ENCODE measurements around the gene LCOR.

The LCOR gene

GRCh38 chr10:97002670-97003069 lies 170.6 kb downstream of the LCOR start:
- peaks cover 0 to 1% of the 10 kb centered on the region in 2 experiments for H3K36me3 ChIP-seq (ENCODE audit: control insufficient read depth in 1 of 2, insufficient read depth in 2 of 2, low read depth in 1 of 2, low read length in 2 of 2)
- no peak overlapping the region for H4K8ac ChIP-seq (ENCODE audit: low read length)
- H3K9me3 ChIP-seq (ENCODE audit: control insufficient read depth, low read length) = peaks cover 13% of the 10 kb centered on the region
- H3K27me3 ChIP-seq (ENCODE audit: control insufficient read depth in 1 of 2, insufficient read depth in 1 of 2, low read length in 2 of 2) = peaks cover 4 to 5% of the 10 kb centered on the region in 2 experiments
- H3K23ac ChIP-seq (ENCODE audit: low read length in 2 of 2) = no peak overlapping the region
- H3K4me3 ChIP-seq (ENCODE audit: insufficient read depth in 1 of 2, low read depth in 1 of 2, low read length in 2 of 2) = no peak overlapping the region
- H3K4me1 ChIP-seq (ENCODE audit: control insufficient read depth, insufficient read depth, low read depth, low read length) = peaks cover 16% of the 10 kb centered on the region
- no peak overlapping the region for H3K14ac ChIP-seq (ENCODE audit: low read length in 2 of 2)
- H2BK5ac ChIP-seq (ENCODE audit: low read depth, low read length, poor library complexity, severe bottlenecking) = no peak overlapping the region
- no peak overlapping the region for H3K4ac ChIP-seq (ENCODE audit: low read depth in 1 of 2, low read length in 2 of 2)
- no peak overlapping the region for H2AK5ac ChIP-seq (ENCODE audit: low read length, severe bottlenecking)
- no peak overlapping the region for H3K4me2 ChIP-seq (ENCODE audit: low read length, poor library complexity, severe bottlenecking)
- no peak for DNase-seq
- no peaks in the 10 kb centered on the region for H3K79me1 ChIP-seq (replicated peaks; ENCODE audit: low read length, poor library complexity, severe bottlenecking)
- H4K91ac ChIP-seq (ENCODE audit: low read length) = no peak overlapping the region
- WGBS = 91% methylated on average over 16 of the region's 16 CpGs
- no peak overlapping the region for H3K9ac ChIP-seq (ENCODE audit: low read length)
- H2BK12ac ChIP-seq (ENCODE audit: low read length in 2 of 2) = no peak overlapping the region
- no peak overlapping the region for H3K18ac ChIP-seq (ENCODE audit: low read depth in 1 of 2, low read length in 2 of 2)
- no peak overlapping the region for H2BK120ac ChIP-seq (ENCODE audit: low read depth, low read length)
- no peak overlapping the region for H2BK15ac ChIP-seq (ENCODE audit: low read depth, poor library complexity, severe bottlenecking)
- H2AFZ ChIP-seq (ENCODE audit: low read depth, low read length) = no peak overlapping the region
- H3K27ac ChIP-seq (ENCODE audit: low read length, poor library complexity, severe bottlenecking) = no peak overlapping the region

GRCh38 chr10:97003151-97003803 lies 171.2 kb downstream of the LCOR start:
- H3K4me3 ChIP-seq (ENCODE audit: insufficient read depth in 1 of 2, low read depth in 1 of 2, low read length in 2 of 2) = no peak overlapping the region
- H2BK5ac ChIP-seq (ENCODE audit: low read depth, low read length, poor library complexity, severe bottlenecking) = no peak overlapping the region
- H3K9me3 ChIP-seq (ENCODE audit: control insufficient read depth, low read length) = peaks cover 14% of the 10 kb centered on the region
- no peak overlapping the region for H3K14ac ChIP-seq (ENCODE audit: low read length in 2 of 2)
- H3K4me2 ChIP-seq (ENCODE audit: low read length, poor library complexity, severe bottlenecking) = no peak overlapping the region
- H3K79me1 ChIP-seq (replicated peaks; ENCODE audit: low read length, poor library complexity, severe bottlenecking) = no peaks in the 10 kb centered on the region
- no peaks in the 10 kb centered on the region for H3K36me3 ChIP-seq (ENCODE audit: control insufficient read depth in 1 of 2, insufficient read depth in 2 of 2, low read depth in 1 of 2, low read length in 2 of 2)
- no peak overlapping the region for H3K9ac ChIP-seq (ENCODE audit: low read length)
- peaks cover 15% of the 10 kb centered on the region for H3K4me1 ChIP-seq (ENCODE audit: control insufficient read depth, insufficient read depth, low read depth, low read length)
- H3K4ac ChIP-seq (ENCODE audit: low read depth in 1 of 2, low read length in 2 of 2) = no peak overlapping the region
- H3K27ac ChIP-seq (ENCODE audit: low read length, poor library complexity, severe bottlenecking) = no peak overlapping the region
- no peak for DNase-seq
- 89% methylated on average over 13 of the region's 13 CpGs for WGBS
- no peak overlapping the region for H2BK15ac ChIP-seq (ENCODE audit: low read depth, poor library complexity, severe bottlenecking)
- no peak overlapping the region for H2BK120ac ChIP-seq (ENCODE audit: low read depth, low read length)
- no peak overlapping the region for H4K91ac ChIP-seq (ENCODE audit: low read length)
- peaks cover 4 to 5% of the 10 kb centered on the region in 2 experiments for H3K27me3 ChIP-seq (ENCODE audit: control insufficient read depth in 1 of 2, insufficient read depth in 1 of 2, low read length in 2 of 2)
- no peak overlapping the region for H3K18ac ChIP-seq (ENCODE audit: low read depth in 1 of 2, low read length in 2 of 2)
- H2BK12ac ChIP-seq (ENCODE audit: low read length in 2 of 2) = no peak overlapping the region
- H2AK5ac ChIP-seq (ENCODE audit: low read length, severe bottlenecking) = no peak overlapping the region
- no peak overlapping the region for H3K23ac ChIP-seq (ENCODE audit: low read length in 2 of 2)
- H4K8ac ChIP-seq (ENCODE audit: low read length) = no peak overlapping the region
- H2AFZ ChIP-seq (ENCODE audit: low read depth, low read length) = no peak overlapping the region

DNA sequence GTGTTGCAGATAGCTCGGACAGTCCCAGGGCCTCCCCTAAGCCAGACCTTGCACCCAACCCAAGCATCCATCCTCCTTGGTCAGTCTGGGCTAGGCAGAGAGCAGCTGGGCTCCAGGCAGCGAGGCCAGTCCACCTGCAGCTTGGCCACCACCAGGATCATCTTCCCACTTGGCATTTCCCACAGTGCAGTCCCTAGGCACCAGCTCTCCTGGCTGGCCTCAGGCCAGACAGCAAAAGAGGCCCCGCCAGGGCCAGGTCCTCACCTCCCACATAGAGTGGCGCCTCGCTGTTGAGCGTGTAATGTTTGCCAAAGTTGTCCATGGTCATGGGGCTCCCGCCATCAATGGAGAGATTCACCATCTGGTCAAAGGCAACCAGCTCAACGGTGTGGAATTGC lies 171.7 kb downstream of the LCOR start:
- Histone ChIP-seq H2BK5ac (ENCODE audit: low read depth, low read length, poor library complexity, severe bottlenecking) (no peak overlapping the region), H3K9ac (ENCODE audit: low read length) (no peak overlapping the region), H4K8ac (ENCODE audit: low read length) (no peak overlapping the region), H4K91ac (ENCODE audit: low read length) (no peak overlapping the region), H3K79me1 (replicated peaks; ENCODE audit: low read length, poor library complexity, severe bottlenecking) (no peaks in the 10 kb centered on the region), H3K14ac (ENCODE audit: low read length in 2 of 2) (no peak overlapping the region), H2AFZ (ENCODE audit: low read depth, low read length) (no peak overlapping the region), H2BK120ac (ENCODE audit: low read depth, low read length) (no peak overlapping the region), H3K4ac (ENCODE audit: low read depth in 1 of 2, low read length in 2 of 2) (no peak overlapping the region), H3K4me3 (ENCODE audit: insufficient read depth in 1 of 2, low read depth in 1 of 2, low read length in 2 of 2) (no peak overlapping the region), H3K4me1 (ENCODE audit: control insufficient read depth, insufficient read depth, low read depth, low read length) (peaks cover 9% of the 10 kb centered on the region), H2BK12ac (ENCODE audit: low read length in 2 of 2) (no peak overlapping the region), H3K23ac (ENCODE audit: low read length in 2 of 2) (no peak overlapping the region), H3K4me2 (ENCODE audit: low read length, poor library complexity, severe bottlenecking) (no peak overlapping the region), H2BK15ac (ENCODE audit: low read depth, poor library complexity, severe bottlenecking) (no peak overlapping the region), H2AK5ac (ENCODE audit: low read length, severe bottlenecking) (no peak overlapping the region), H3K36me3 (ENCODE audit: control insufficient read depth in 1 of 2, insufficient read depth in 2 of 2, low read depth in 1 of 2, low read length in 2 of 2) (no peaks in the 10 kb centered on the region), H3K27ac (ENCODE audit: low read length, poor library complexity, severe bottlenecking) (no peak overlapping the region), H3K9me3 (ENCODE audit: control insufficient read depth, low read length) (peaks cover 14% of the 10 kb centered on the region), H3K18ac (ENCODE audit: low read depth in 1 of 2, low read length in 2 of 2) (no peak overlapping the region), H3K27me3 (ENCODE audit: control insufficient read depth in 1 of 2, insufficient read depth in 1 of 2, low read length in 2 of 2) (peaks cover 4 to 5% of the 10 kb centered on the region in 2 experiments)
- DNase-seq = no peak
- WGBS = 84% methylated on average over 8 of the region's 8 CpGs

GRCh38 chr10:97004591-97004990 lies 172.5 kb downstream of the LCOR start:
- DNase-seq = no peak
- Histone ChIP-seq H2BK120ac (ENCODE audit: low read depth, low read length) (no peak overlapping the region), H4K8ac (ENCODE audit: low read length) (no peak overlapping the region), H2BK15ac (ENCODE audit: low read depth, poor library complexity, severe bottlenecking) (no peak overlapping the region), H2AK5ac (ENCODE audit: low read length, severe bottlenecking) (no peak overlapping the region), H3K9me3 (ENCODE audit: control insufficient read depth, low read length) (peaks cover 14% of the 10 kb centered on the region), H4K91ac (ENCODE audit: low read length) (no peak overlapping the region), H3K4me2 (ENCODE audit: low read length, poor library complexity, severe bottlenecking) (no peak overlapping the region), H3K4me3 (ENCODE audit: insufficient read depth in 1 of 2, low read depth in 1 of 2, low read length in 2 of 2) (no peak overlapping the region), H3K23ac (ENCODE audit: low read length in 2 of 2) (no peak overlapping the region), H2AFZ (ENCODE audit: low read depth, low read length) (no peak overlapping the region), H3K4ac (ENCODE audit: low read depth in 1 of 2, low read length in 2 of 2) (no peak overlapping the region), H3K79me1 (replicated peaks; ENCODE audit: low read length, poor library complexity, severe bottlenecking) (no peaks in the 10 kb centered on the region), H3K18ac (ENCODE audit: low read depth in 1 of 2, low read length in 2 of 2) (no peak overlapping the region), H3K9ac (ENCODE audit: low read length) (no peak overlapping the region), H2BK5ac (ENCODE audit: low read depth, low read length, poor library complexity, severe bottlenecking) (no peak overlapping the region), H3K27me3 (ENCODE audit: control insufficient read depth in 1 of 2, insufficient read depth in 1 of 2, low read length in 2 of 2) (peaks cover 4 to 5% of the 10 kb centered on the region in 2 experiments), H3K36me3 (ENCODE audit: control insufficient read depth in 1 of 2, insufficient read depth in 2 of 2, low read depth in 1 of 2, low read length in 2 of 2) (no peaks in the 10 kb centered on the region), H3K27ac (ENCODE audit: low read length, poor library complexity, severe bottlenecking) (no peak overlapping the region), H3K14ac (ENCODE audit: low read length in 2 of 2) (peak overlapping the region in 1 of 2 experiments; percentile 7), H3K4me1 (ENCODE audit: control insufficient read depth, insufficient read depth, low read depth, low read length) (peaks cover 3% of the 10 kb centered on the region), H2BK12ac (ENCODE audit: low read length in 2 of 2) (no peak overlapping the region)
- 86% methylated on average over 10 of the region's 10 CpGs for WGBS
